ENCODE results near the gene HS2ST1.

HS2ST1 gene

DNA sequence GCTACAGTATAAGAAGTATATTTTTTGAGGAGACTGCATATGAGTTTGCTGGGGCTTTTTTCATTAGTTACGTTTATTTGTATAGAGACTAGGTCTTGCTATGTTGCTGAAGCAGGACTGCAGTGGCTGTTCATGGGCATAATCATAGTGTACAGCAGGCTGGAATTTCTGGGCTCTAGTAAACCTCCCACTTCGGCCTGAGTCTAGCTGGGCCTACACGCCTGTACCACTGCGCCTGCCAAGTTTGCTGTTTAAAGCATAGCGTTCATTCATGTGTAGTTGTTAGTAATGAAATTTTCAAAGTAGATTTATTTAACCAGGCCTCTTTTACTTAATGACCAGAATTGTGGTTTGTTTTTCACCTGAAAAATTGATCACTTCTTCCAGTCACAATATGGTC lies 33.8 kb downstream of the HS2ST1 start:
- no peak for TF ChIP-seq EZH2phosphoT487 (IDR thresholded peaks at IDR 0.05; ENCODE audit: borderline replicate concordance)
- TF ChIP-seq, protein P1, sequence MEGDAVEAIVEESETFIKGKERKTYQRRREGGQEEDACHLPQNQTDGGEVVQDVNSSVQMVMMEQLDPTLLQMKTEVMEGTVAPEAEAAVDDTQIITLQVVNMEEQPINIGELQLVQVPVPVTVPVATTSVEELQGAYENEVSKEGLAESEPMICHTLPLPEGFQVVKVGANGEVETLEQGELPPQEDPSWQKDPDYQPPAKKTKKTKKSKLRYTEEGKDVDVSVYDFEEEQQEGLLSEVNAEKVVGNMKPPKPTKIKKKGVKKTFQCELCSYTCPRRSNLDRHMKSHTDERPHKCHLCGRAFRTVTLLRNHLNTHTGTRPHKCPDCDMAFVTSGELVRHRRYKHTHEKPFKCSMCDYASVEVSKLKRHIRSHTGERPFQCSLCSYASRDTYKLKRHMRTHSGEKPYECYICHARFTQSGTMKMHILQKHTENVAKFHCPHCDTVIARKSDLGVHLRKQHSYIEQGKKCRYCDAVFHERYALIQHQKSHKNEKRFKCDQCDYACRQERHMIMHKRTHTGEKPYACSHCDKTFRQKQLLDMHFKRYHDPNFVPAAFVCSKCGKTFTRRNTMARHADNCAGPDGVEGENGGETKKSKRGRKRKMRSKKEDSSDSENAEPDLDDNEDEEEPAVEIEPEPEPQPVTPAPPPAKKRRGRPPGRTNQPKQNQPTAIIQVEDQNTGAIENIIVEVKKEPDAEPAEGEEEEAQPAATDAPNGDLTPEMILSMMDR (conservative IDR thresholded peaks at IDR 0.05; ENCODE audit: low read length): no peak
- Histone ChIP-seq H3K9me3 (ENCODE audit: insufficient read depth, low read depth, low read length) (no peaks in the 10 kb centered on the region), H3K36me3 (ENCODE audit: insufficient read depth, low read length) (no peaks in the 10 kb centered on the region), H3K4me2 (ENCODE audit: low read depth, low read length, poor library complexity, severe bottlenecking) (no peak overlapping the region), H3K4me3 (ENCODE audit: low read length, poor library complexity, severe bottlenecking) (no peak overlapping the region), H3K9ac (ENCODE audit: low read depth, low read length, poor library complexity, severe bottlenecking) (no peak overlapping the region), H3K4me1 (ENCODE audit: insufficient read depth, low read length, poor library complexity, severe bottlenecking) (peaks cover 2% of the 10 kb centered on the region), H3K27me3 (ENCODE audit: insufficient read depth, low read length, poor library complexity, severe bottlenecking) (no peaks in the 10 kb centered on the region), H3K9me2 (replicated peaks; ENCODE audit: low read depth, low read length) (no peaks in the 10 kb centered on the region), H3F3A (ENCODE audit: low read depth) (no peaks in the 10 kb centered on the region), H4K20me1 (ENCODE audit: insufficient read depth, low read length, poor library complexity, severe bottlenecking) (no peaks in the 10 kb centered on the region), H3K79me2 (ENCODE audit: insufficient read depth, low read length) (peaks cover 70% of the 10 kb centered on the region), H2AFZ (ENCODE audit: low read length) (no peak overlapping the region)

DNA sequence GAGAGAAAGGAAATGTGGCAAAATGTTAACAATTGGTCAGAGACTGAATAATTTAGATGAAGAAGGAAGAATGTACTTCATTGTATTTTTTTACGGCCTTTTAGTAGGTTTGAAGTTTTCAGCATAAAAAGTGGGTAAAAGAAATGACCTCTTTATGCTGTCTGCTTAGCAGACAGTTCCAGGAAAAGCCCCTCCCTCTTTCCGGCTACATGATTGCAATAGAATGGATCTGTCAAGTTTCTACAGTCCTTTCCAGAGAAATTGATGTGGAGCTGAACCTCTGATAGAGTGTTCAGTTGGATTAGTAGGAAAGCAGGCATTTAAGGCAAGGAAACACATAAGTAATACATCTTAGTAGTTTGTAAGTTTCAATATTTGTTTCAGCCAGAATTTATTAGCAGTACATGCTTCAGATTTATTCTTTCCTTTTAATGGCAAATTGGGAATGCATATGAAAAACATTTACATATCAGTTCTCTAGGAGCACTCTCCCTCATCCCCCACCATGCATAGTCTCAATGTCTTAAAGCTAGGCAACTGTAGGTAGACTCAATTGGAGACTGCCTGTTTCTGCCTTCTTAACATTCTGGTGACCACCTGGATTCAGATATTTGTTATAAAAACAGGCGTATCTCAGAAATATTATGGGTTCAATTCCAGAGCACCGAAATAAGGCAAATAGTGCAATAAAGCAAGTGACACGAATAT lies 36.4 kb downstream of the HS2ST1 start:
- H3K27me3 ChIP-seq (ENCODE audit: insufficient read depth, low read length, poor library complexity, severe bottlenecking): no peaks in the 10 kb centered on the region
- H3K4me2 ChIP-seq (ENCODE audit: low read depth, low read length, poor library complexity, severe bottlenecking): no peak overlapping the region
- no peaks in the 10 kb centered on the region for H4K20me1 ChIP-seq (ENCODE audit: insufficient read depth, low read length, poor library complexity, severe bottlenecking)
- peaks cover 7% of the 10 kb centered on the region for H3K4me1 ChIP-seq (ENCODE audit: insufficient read depth, low read length, poor library complexity, severe bottlenecking)
- H3K9me2 ChIP-seq (replicated peaks; ENCODE audit: low read depth, low read length): no peaks in the 10 kb centered on the region
- H3K9ac ChIP-seq (ENCODE audit: low read depth, low read length, poor library complexity, severe bottlenecking): no peak overlapping the region
- H3F3A ChIP-seq (ENCODE audit: low read depth): no peaks in the 10 kb centered on the region
- no peak overlapping the region for H3K4me3 ChIP-seq (ENCODE audit: low read length, poor library complexity, severe bottlenecking)
- H2AFZ ChIP-seq (ENCODE audit: low read length): no peak overlapping the region
- H3K36me3 ChIP-seq (ENCODE audit: insufficient read depth, low read length): no peaks in the 10 kb centered on the region
- H3K79me2 ChIP-seq (ENCODE audit: insufficient read depth, low read length): peaks cover 56% of the 10 kb centered on the region; the same call in 1 of the 2 replicates
- TF ChIP-seq, protein P1 (conservative IDR thresholded peaks at IDR 0.05; ENCODE audit: low read length): no peak
- TF ChIP-seq EZH2phosphoT487 (IDR thresholded peaks at IDR 0.05; ENCODE audit: borderline replicate concordance): no peak
- no peaks in the 10 kb centered on the region for H3K9me3 ChIP-seq (ENCODE audit: insufficient read depth, low read depth, low read length)

- Histone ChIP-seq H4K20me1 (ENCODE audit: insufficient read depth, low read length, poor library complexity, severe bottlenecking) (no peaks in the 10 kb centered on the region), H3K79me2 (ENCODE audit: insufficient read depth, low read length) (peaks cover 50% of the 10 kb centered on the region; the same call in 1 of the 2 replicates), H3K9me2 (replicated peaks; ENCODE audit: low read depth, low read length) (no peaks in the 10 kb centered on the region), H3K4me3 (ENCODE audit: low read length, poor library complexity, severe bottlenecking) (no peak overlapping the region), H3K4me1 (ENCODE audit: insufficient read depth, low read length, poor library complexity, severe bottlenecking) (peaks cover 8% of the 10 kb centered on the region), H3K4me2 (ENCODE audit: low read depth, low read length, poor library complexity, severe bottlenecking) (no peak overlapping the region), H3K9me3 (ENCODE audit: insufficient read depth, low read depth, low read length) (no peaks in the 10 kb centered on the region), H3K27me3 (ENCODE audit: insufficient read depth, low read length, poor library complexity, severe bottlenecking) (no peaks in the 10 kb centered on the region), H3F3A (ENCODE audit: low read depth) (no peaks in the 10 kb centered on the region), H2AFZ (ENCODE audit: low read length) (no peak overlapping the region), H3K36me3 (ENCODE audit: insufficient read depth, low read length) (no peaks in the 10 kb centered on the region), H3K9ac (ENCODE audit: low read depth, low read length, poor library complexity, severe bottlenecking) (no peak overlapping the region)
- no peak for TF ChIP-seq EZH2phosphoT487 (IDR thresholded peaks at IDR 0.05; ENCODE audit: borderline replicate concordance)
- TF ChIP-seq, protein P1 (conservative IDR thresholded peaks at IDR 0.05; ENCODE audit: low read length): no peak
Measured at GRCh38 chr1:86951430-86951829, 37.0 kb downstream of the HS2ST1 start.
